GM19372 (cell line): ENCODE data around the gene SNX19.

Experiments used
- ATAC-seq: cut with Tn5 transposase; IDR thresholded peaks from one replicate; pipeline ENCODE4 v1.9.1; 2021; ENCODE audit warnings: mild to moderate bottlenecking, low read depth, moderate library complexity; ENCODE audit not compliant: unreplicated experiment

Gene SNX19

GRCh38 chr11:130908061-130908460, 8.2 kb downstream of the SNX19 start:
- ATAC-seq: no peak

GRCh38 chr11:130907229-130907628, 9.1 kb downstream of the SNX19 start:
- no peak for ATAC-seq

GRCh38 chr11:130906616-130907015, 9.7 kb downstream of the SNX19 start:
- no peak for ATAC-seq

- ATAC-seq: no peak
Observed at GRCh38 chr11:130905512-130905911, 10.8 kb downstream of the SNX19 start.

GRCh38 chr11:130904380-130904779, 11.9 kb downstream of the SNX19 start:
- no peak for ATAC-seq

- no peak for ATAC-seq
Observed at GRCh38 chr11:130902380-130902779, 13.9 kb downstream of the SNX19 start.

GRCh38 chr11:130899106-130899505, 17.2 kb downstream of the SNX19 start:
- ATAC-seq: no peak

- no peak for ATAC-seq
Observed at GRCh38 chr11:130897262-130898182, 18.8 kb downstream of the SNX19 start.

GRCh38 chr11:130894322-130895025, 21.8 kb downstream of the SNX19 start:
- ATAC-seq: peak; percentile 93

GRCh38 chr11:130892861-130893260, 23.4 kb downstream of the SNX19 start:
- no peak for ATAC-seq

- ATAC-seq: no peak
Observed at GRCh38 chr11:130891326-130891725, 25.0 kb downstream of the SNX19 start.

GRCh38 chr11:130890039-130890745, 26.1 kb downstream of the SNX19 start:
- ATAC-seq: no peak

GRCh38 chr11:130888790-130889189, 27.5 kb downstream of the SNX19 start:
- ATAC-seq: no peak

- ATAC-seq: no peak
Observed at GRCh38 chr11:130886704-130887103, 29.6 kb downstream of the SNX19 start.

- ATAC-seq: no peak
Observed at GRCh38 chr11:130882138-130882551, 34.1 kb downstream of the SNX19 start.

GRCh38 chr11:130881475-130882137, 34.7 kb downstream of the SNX19 start:
- ATAC-seq: no peak

GRCh38 chr11:130879836-130880235, 36.4 kb downstream of the SNX19 start:
- ATAC-seq: no peak

GRCh38 chr11:130876931-130877915, 39.1 kb downstream of the SNX19 start:
- ATAC-seq: no peak

- no peak for ATAC-seq
Observed at GRCh38 chr11:130876100-130876499, 40.2 kb downstream of the SNX19 start.
